HEK293 (cell line): ENCODE measurements around the gene JPH3.

Experiments
- CTCF ChIA-PET: fragments of 350-600 bp; formaldehyde crosslinking; extraction: SDS; loops from one replicate; lab custom pipeline; 2021; ENCODE audit warnings: antibody characterized with exemption; lab: Yijun Ruan, JAX
- POLR2A ChIA-PET: fragments of 300-600 bp; formaldehyde crosslinking; extraction: SDS; loops from one replicate; lab custom pipeline; 2020; ENCODE audit warnings: antibody characterized with exemption, inconsistent platforms; lab: Yijun Ruan, JAX
- H3K27ac ChIP-seq: fragments of 200-500 bp; sonication (Bioruptor generic); 2 replicates; pipeline ENCODE4 v1.5.1; 2014; ENCODE audit warnings: low read depth, low read length, control low read depth, inconsistent platforms; ENCODE audit errors: extremely low read depth
- H3K36me3 ChIP-seq, 2 experiments: fragments of 200-500 bp in 1 of 2; sonication (Bioruptor generic) in 1 of 2; 1 replicate in 1 of 2; 2 replicates in 1 of 2; pipeline ENCODE4 v1.5.1; 2014 to 2017; ENCODE audit warnings: inconsistent platforms in 2 of 2, low read length in 2 of 2; ENCODE audit not compliant: control insufficient read depth in 2 of 2, insufficient read depth in 1 of 2
- H3K4me1 ChIP-seq: fragments of 200-500 bp; sonication (Bioruptor generic); 2 replicates; pipeline ENCODE4 v1.5.1; 2014; ENCODE audit warnings: mild to moderate bottlenecking, low read length, inconsistent platforms; ENCODE audit not compliant: control insufficient read depth, insufficient read depth
- H3K4me3 ChIP-seq: 2 replicates; pipeline ENCODE4 v1.5.1; 2011; ENCODE audit warnings: low read depth, mild to moderate bottlenecking, control low read depth, low read length, moderate library complexity
- H3K9me3 ChIP-seq: fragments of 200-500 bp; sonication (Bioruptor generic); 2 replicates; pipeline ENCODE4 v1.5.1; 2014; ENCODE audit warnings: low read depth, low read length, inconsistent platforms; ENCODE audit not compliant: control insufficient read depth, insufficient read depth
- BCL11A ChIP-seq: fragments of 450-650 bp; formaldehyde crosslinking; IDR thresholded peaks from 2 replicates; pipeline ENCODE4 v1.5.1; 2016; ENCODE audit warnings: low read depth, missing biosample characterization, missing genetic modification characterization
- EGR2 ChIP-seq: fragments of 450-650 bp; formaldehyde crosslinking; IDR thresholded peaks from 2 replicates; pipeline ENCODE4 v1.5.1; 2016; ENCODE audit warnings: low read depth, missing biosample characterization, missing genetic modification characterization
- GLIS1 ChIP-seq: fragments of 450-650 bp; formaldehyde crosslinking; IDR thresholded peaks from 2 replicates; pipeline ENCODE4 v1.5.1; 2016; ENCODE audit warnings: missing biosample characterization, missing genetic modification characterization
- ZFP37 ChIP-seq: fragments of 450-650 bp; formaldehyde crosslinking; IDR thresholded peaks from 2 replicates; pipeline ENCODE4 v1.5.1; 2016; ENCODE audit warnings: missing biosample characterization, missing genetic modification characterization
- ZNF24 ChIP-seq: fragments of 450-650 bp; formaldehyde crosslinking; IDR thresholded peaks from 2 replicates; pipeline ENCODE4 v1.5.1; 2016; ENCODE audit warnings: missing biosample characterization, missing genetic modification characterization
- ZNF350 ChIP-seq: fragments of 450-650 bp; formaldehyde crosslinking; IDR thresholded peaks from 2 replicates; pipeline ENCODE4 v1.5.0; 2017; ENCODE audit warnings: missing biosample characterization, mild to moderate bottlenecking, missing genetic modification characterization
- ZNF354C ChIP-seq: fragments of 450-650 bp; formaldehyde crosslinking; IDR thresholded peaks from 2 replicates; pipeline ENCODE4 v1.5.1; 2016; ENCODE audit warnings: missing biosample characterization, missing genetic modification characterization, low read depth, borderline replicate concordance
- ZNF416 ChIP-seq: fragments of 450-650 bp; formaldehyde crosslinking; IDR thresholded peaks from 2 replicates; pipeline ENCODE4 v1.5.1; 2016; ENCODE audit warnings: missing biosample characterization, missing genetic modification characterization
- ZNF549 ChIP-seq: fragments of 450-650 bp; IDR thresholded peaks from 2 replicates; pipeline ENCODE4 v1.5.1; 2018; ENCODE audit warnings: missing biosample characterization, missing genetic modification characterization, mild to moderate bottlenecking, inconsistent platforms, moderate library complexity
- ZNF558 ChIP-seq: fragments of 450-650 bp; formaldehyde crosslinking; IDR thresholded peaks from 2 replicates; pipeline ENCODE4 v1.5.1; 2016; ENCODE audit warnings: missing biosample characterization, missing genetic modification characterization
- ZNF626 ChIP-seq: fragments of 450-650 bp; sonication (Bioruptor Pico); formaldehyde crosslinking; IDR thresholded peaks from 2 replicates; pipeline ENCODE4 v1.5.1; 2018; ENCODE audit warnings: missing biosample characterization, missing genetic modification characterization, inconsistent platforms
- ZNF658 ChIP-seq: fragments of 450-650 bp; formaldehyde crosslinking; IDR thresholded peaks from 2 replicates; pipeline ENCODE4; 2016; ENCODE audit warnings: missing biosample characterization, missing genetic modification characterization
- ZNF707 ChIP-seq: fragments of 450-650 bp; formaldehyde crosslinking; IDR thresholded peaks from 2 replicates; pipeline ENCODE4 v1.5.1; 2016; ENCODE audit warnings: missing biosample characterization, missing genetic modification characterization
- TF ChIP-seq, protein P1 (sequence below): fragments of 450-650 bp; formaldehyde crosslinking; conservative IDR thresholded peaks from 2 replicates; pipeline ENCODE4 v1.5.1; 2016; ENCODE audit warnings: low read depth, missing biosample characterization, missing genetic modification characterization
- TF ChIP-seq, protein P2 (sequence below): fragments of 450-650 bp; formaldehyde crosslinking; IDR thresholded peaks from 2 replicates; pipeline ENCODE4 v1.5.1; 2016; ENCODE audit warnings: missing biosample characterization, missing genetic modification characterization
- TF ChIP-seq, protein P3 (sequence below): fragments of 450-650 bp; formaldehyde crosslinking; IDR thresholded peaks from 2 replicates; pipeline ENCODE4 v1.5.1; 2017; ENCODE audit warnings: missing biosample characterization, missing genetic modification characterization
- TF ChIP-seq, protein P4 (sequence below): fragments of 450-650 bp; formaldehyde crosslinking; IDR thresholded peaks from 2 replicates; pipeline ENCODE4 v1.5.1; 2016; ENCODE audit warnings: missing biosample characterization, missing genetic modification characterization, low read depth

JPH3 gene

GRCh38 chr16:87741700-87742415, 139.6 kb downstream of the JPH3 start:
- H3K4me3 ChIP-seq: no peak overlapping the region
- TF ChIP-seq ZNF549 (no peak), BCL11A (tag by site-specific recombination) (no peak), ZNF24 (tag by site-specific recombination) (no peak), EGR2 (no peak), ZNF626 (tag by site-specific recombination) (no peak), ZNF350 (tag by site-specific recombination) (no peak), ZNF354C (no peak), ZNF416 (no peak), ZFP37 (no peak), ZNF658 (no peak), GLIS1 (tag by site-specific recombination) (no peak), ZNF558 (tag by site-specific recombination) (no peak), ZNF707 (tag by site-specific recombination) (no peak)
- TF ChIP-seq, protein P1, sequence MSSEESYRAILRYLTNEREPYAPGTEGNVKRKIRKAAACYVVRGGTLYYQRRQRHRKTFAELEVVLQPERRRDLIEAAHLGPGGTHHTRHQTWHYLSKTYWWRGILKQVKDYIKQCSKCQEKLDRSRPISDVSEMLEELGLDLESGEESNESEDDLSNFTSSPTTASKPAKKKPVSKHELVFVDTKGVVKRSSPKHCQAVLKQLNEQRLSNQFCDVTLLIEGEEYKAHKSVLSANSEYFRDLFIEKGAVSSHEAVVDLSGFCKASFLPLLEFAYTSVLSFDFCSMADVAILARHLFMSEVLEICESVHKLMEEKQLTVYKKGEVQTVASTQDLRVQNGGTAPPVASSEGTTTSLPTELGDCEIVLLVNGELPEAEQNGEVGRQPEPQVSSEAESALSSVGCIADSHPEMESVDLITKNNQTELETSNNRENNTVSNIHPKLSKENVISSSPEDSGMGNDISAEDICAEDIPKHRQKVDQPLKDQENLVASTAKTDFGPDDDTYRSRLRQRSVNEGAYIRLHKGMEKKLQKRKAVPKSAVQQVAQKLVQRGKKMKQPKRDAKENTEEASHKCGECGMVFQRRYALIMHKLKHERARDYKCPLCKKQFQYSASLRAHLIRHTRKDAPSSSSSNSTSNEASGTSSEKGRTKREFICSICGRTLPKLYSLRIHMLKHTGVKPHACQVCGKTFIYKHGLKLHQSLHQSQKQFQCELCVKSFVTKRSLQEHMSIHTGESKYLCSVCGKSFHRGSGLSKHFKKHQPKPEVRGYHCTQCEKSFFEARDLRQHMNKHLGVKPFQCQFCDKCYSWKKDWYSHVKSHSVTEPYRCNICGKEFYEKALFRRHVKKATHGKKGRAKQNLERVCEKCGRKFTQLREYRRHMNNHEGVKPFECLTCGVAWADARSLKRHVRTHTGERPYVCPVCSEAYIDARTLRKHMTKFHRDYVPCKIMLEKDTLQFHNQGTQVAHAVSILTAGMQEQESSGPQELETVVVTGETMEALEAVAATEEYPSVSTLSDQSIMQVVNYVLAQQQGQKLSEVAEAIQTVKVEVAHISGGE: no peak
- TF ChIP-seq, protein P2, sequence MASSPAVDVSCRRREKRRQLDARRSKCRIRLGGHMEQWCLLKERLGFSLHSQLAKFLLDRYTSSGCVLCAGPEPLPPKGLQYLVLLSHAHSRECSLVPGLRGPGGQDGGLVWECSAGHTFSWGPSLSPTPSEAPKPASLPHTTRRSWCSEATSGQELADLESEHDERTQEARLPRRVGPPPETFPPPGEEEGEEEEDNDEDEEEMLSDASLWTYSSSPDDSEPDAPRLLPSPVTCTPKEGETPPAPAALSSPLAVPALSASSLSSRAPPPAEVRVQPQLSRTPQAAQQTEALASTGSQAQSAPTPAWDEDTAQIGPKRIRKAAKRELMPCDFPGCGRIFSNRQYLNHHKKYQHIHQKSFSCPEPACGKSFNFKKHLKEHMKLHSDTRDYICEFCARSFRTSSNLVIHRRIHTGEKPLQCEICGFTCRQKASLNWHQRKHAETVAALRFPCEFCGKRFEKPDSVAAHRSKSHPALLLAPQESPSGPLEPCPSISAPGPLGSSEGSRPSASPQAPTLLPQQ (tag by site-specific recombination): no peak
- TF ChIP-seq, protein P3, sequence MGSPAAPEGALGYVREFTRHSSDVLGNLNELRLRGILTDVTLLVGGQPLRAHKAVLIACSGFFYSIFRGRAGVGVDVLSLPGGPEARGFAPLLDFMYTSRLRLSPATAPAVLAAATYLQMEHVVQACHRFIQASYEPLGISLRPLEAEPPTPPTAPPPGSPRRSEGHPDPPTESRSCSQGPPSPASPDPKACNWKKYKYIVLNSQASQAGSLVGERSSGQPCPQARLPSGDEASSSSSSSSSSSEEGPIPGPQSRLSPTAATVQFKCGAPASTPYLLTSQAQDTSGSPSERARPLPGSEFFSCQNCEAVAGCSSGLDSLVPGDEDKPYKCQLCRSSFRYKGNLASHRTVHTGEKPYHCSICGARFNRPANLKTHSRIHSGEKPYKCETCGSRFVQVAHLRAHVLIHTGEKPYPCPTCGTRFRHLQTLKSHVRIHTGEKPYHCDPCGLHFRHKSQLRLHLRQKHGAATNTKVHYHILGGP: no peak
- TF ChIP-seq, protein P4, sequence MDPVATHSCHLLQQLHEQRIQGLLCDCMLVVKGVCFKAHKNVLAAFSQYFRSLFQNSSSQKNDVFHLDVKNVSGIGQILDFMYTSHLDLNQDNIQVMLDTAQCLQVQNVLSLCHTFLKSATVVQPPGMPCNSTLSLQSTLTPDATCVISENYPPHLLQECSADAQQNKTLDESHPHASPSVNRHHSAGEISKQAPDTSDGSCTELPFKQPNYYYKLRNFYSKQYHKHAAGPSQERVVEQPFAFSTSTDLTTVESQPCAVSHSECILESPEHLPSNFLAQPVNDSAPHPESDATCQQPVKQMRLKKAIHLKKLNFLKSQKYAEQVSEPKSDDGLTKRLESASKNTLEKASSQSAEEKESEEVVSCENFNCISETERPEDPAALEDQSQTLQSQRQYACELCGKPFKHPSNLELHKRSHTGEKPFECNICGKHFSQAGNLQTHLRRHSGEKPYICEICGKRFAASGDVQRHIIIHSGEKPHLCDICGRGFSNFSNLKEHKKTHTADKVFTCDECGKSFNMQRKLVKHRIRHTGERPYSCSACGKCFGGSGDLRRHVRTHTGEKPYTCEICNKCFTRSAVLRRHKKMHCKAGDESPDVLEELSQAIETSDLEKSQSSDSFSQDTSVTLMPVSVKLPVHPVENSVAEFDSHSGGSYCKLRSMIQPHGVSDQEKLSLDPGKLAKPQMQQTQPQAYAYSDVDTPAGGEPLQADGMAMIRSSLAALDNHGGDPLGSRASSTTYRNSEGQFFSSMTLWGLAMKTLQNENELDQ: no peak
- no peaks in the 10 kb centered on the region for H3K4me1 ChIP-seq
- POLR2A ChIA-PET: no interaction called here
- CTCF ChIA-PET: no interaction called here
- H3K27ac ChIP-seq: no peak overlapping the region
- no peaks in the 10 kb centered on the region for H3K9me3 ChIP-seq
- H3K36me3 ChIP-seq: peaks cover 0 to 67% of the 10 kb centered on the region in 2 experiments; a peak in 2 of 3 replicates
